Activated naive CD8-positive, alpha-beta T cell treated with anti-CD3 and anti-CD28 coated beads, Interleukin-2, amount 50 U/mL, for 24 hours (primary cell): ENCODE data around the gene SSC5D.

Source experiments
- ATAC-seq: fragments of 150-1000 bp; cut with Tn5 transposase; one replicate; pipeline ENCODE4 v1.10.0; 2021
- DNase-seq: peaks from one replicate; pipeline ENCODE4 v3.0.0; 2021
- H3K27ac Mint-ChIP-seq: one replicate; pipeline ENCODE4 v1.8.0; 2021; ENCODE audit warnings: mild to moderate bottlenecking, mixed read lengths
- H3K27me3 Mint-ChIP-seq: one replicate; pipeline ENCODE4 v1.8.0; 2021; ENCODE audit warnings: mixed read lengths
- H3K36me3 Mint-ChIP-seq: one replicate; pipeline ENCODE4 v1.8.0; 2021; ENCODE audit warnings: low read depth, mixed read lengths
- H3K4me1 Mint-ChIP-seq: one replicate; pipeline ENCODE4 v1.8.0; 2021; ENCODE audit warnings: mixed read lengths
- H3K4me3 Mint-ChIP-seq: one replicate; pipeline ENCODE4 v1.8.0; 2021; ENCODE audit warnings: mild to moderate bottlenecking, moderate library complexity, mixed read lengths
- H3K9me3 Mint-ChIP-seq: one replicate; pipeline ENCODE4 v1.8.0; 2021; ENCODE audit warnings: mixed read lengths

The SSC5D gene

GRCh38 chr19:55538132-55538531 is 49.9 kb downstream of the SSC5D start:
- ATAC-seq, result no peak
- DNase-seq, result no peak
- H3K27me3 Mint-ChIP-seq, result no peaks in the 10 kb centered on the region

GRCh38 chr19:55539090-55539984 is 51.1 kb downstream of the SSC5D start:
- no peaks in the 10 kb centered on the region for H3K36me3 Mint-ChIP-seq
- H3K4me3 Mint-ChIP-seq, result no peak overlapping the region
- no peak overlapping the region for H3K27ac Mint-ChIP-seq
- H3K4me1 Mint-ChIP-seq, result no peaks in the 10 kb centered on the region
- no peaks in the 10 kb centered on the region for H3K9me3 Mint-ChIP-seq
- H3K27me3 Mint-ChIP-seq, result no peaks in the 10 kb centered on the region
- DNase-seq (no peak), ATAC-seq (no peak)

More at GRCh38 chr19:55538132-55538531, 49.9 kb downstream of the SSC5D start:
- H3K36me3 Mint-ChIP-seq, result no peaks in the 10 kb centered on the region
- no peak overlapping the region for H3K4me3 Mint-ChIP-seq
- no peaks in the 10 kb centered on the region for H3K9me3 Mint-ChIP-seq
- H3K27ac Mint-ChIP-seq, result no peak overlapping the region
- no peaks in the 10 kb centered on the region for H3K4me1 Mint-ChIP-seq

- Mint-ChIP-seq H3K36me3 (no peaks in the 10 kb centered on the region), H3K27ac (no peak overlapping the region), H3K27me3 (peaks cover 1% of the 10 kb centered on the region), H3K4me1 (no peaks in the 10 kb centered on the region), H3K4me3 (no peak overlapping the region), H3K9me3 (no peaks in the 10 kb centered on the region)
- no peak for ATAC-seq
- DNase-seq, result no peak
These were observed 52.4 kb downstream of the SSC5D start for GRCh38 chr19:55540619-55541018.

- Mint-ChIP-seq H3K36me3 (no peaks in the 10 kb centered on the region), H3K27me3 (peaks cover 5% of the 10 kb centered on the region), H3K4me3 (no peak overlapping the region), H3K9me3 (no peaks in the 10 kb centered on the region), H3K4me1 (no peaks in the 10 kb centered on the region), H3K27ac (no peak overlapping the region)
- no peak for DNase-seq
- no peak for ATAC-seq
These were observed 52.9 kb downstream of the SSC5D start for GRCh38 chr19:55541091-55541490.

- DNase-seq (no peak), ATAC-seq (no peak)
- Mint-ChIP-seq H3K27ac (no peak overlapping the region), H3K36me3 (no peaks in the 10 kb centered on the region), H3K27me3 (peaks cover 8% of the 10 kb centered on the region), H3K4me3 (no peak overlapping the region), H3K9me3 (no peaks in the 10 kb centered on the region), H3K4me1 (peaks cover 2% of the 10 kb centered on the region)
These were observed 54.1 kb downstream of the SSC5D start for GRCh38 chr19:55542292-55542855.

- ATAC-seq (no peak), DNase-seq (no peak)
- Mint-ChIP-seq H3K4me3 (no peak overlapping the region), H3K27ac (no peak overlapping the region), H3K27me3 (peaks cover 18% of the 10 kb centered on the region), H3K4me1 (peaks cover 3% of the 10 kb centered on the region), H3K9me3 (no peaks in the 10 kb centered on the region), H3K36me3 (no peaks in the 10 kb centered on the region)
These were observed 55.3 kb downstream of the SSC5D start for GRCh38 chr19:55543567-55543966.

GRCh38 chr19:55544014-55544413 is 55.8 kb downstream of the SSC5D start:
- peaks cover 18% of the 10 kb centered on the region for H3K27me3 Mint-ChIP-seq
- H3K9me3 Mint-ChIP-seq, result no peaks in the 10 kb centered on the region
- DNase-seq (no peak), ATAC-seq (no peak)
- H3K4me1 Mint-ChIP-seq, result peaks cover 3% of the 10 kb centered on the region
- H3K27ac Mint-ChIP-seq, result no peak overlapping the region
- no peak overlapping the region for H3K4me3 Mint-ChIP-seq
- H3K36me3 Mint-ChIP-seq, result no peaks in the 10 kb centered on the region

GRCh38 chr19:55544776-55545439 is 56.7 kb downstream of the SSC5D start:
- no peaks in the 10 kb centered on the region for H3K36me3 Mint-ChIP-seq
- peaks cover 3% of the 10 kb centered on the region for H3K4me1 Mint-ChIP-seq
- no peaks in the 10 kb centered on the region for H3K9me3 Mint-ChIP-seq
- H3K4me3 Mint-ChIP-seq, result no peak overlapping the region
- ATAC-seq (no peak), DNase-seq (no peak)
- H3K27me3 Mint-ChIP-seq, result peaks cover 18% of the 10 kb centered on the region
- H3K27ac Mint-ChIP-seq, result no peak overlapping the region

- peaks cover 3% of the 10 kb centered on the region for H3K4me1 Mint-ChIP-seq
- no peaks in the 10 kb centered on the region for H3K36me3 Mint-ChIP-seq
- no peaks in the 10 kb centered on the region for H3K9me3 Mint-ChIP-seq
- ATAC-seq (no peak), DNase-seq (no peak)
- peaks cover 18% of the 10 kb centered on the region for H3K27me3 Mint-ChIP-seq
- no peak within 1 kb of the TSS for H3K27ac Mint-ChIP-seq
- no peak within 1 kb of the TSS for H3K4me3 Mint-ChIP-seq
These were observed 57.2 kb downstream of the SSC5D start, which contains the start of gene SBK3 for GRCh38 chr19:55545443-55545842. TSS of gene SBK3 (minus strand) at chr19:55545543. CDS start at chr19:55545543, 0 bp downstream.

- DNase-seq (no peak), ATAC-seq (no peak)
- H3K27me3 Mint-ChIP-seq, result peaks cover 18% of the 10 kb centered on the region
- no peak overlapping the region for H3K4me3 Mint-ChIP-seq
- no peaks in the 10 kb centered on the region for H3K36me3 Mint-ChIP-seq
- H3K27ac Mint-ChIP-seq, result no peak overlapping the region
- peaks cover 3% of the 10 kb centered on the region for H3K4me1 Mint-ChIP-seq
- H3K9me3 Mint-ChIP-seq, result no peaks in the 10 kb centered on the region
These were observed 57.8 kb downstream of the SSC5D start for GRCh38 chr19:55546011-55546410.

GRCh38 chr19:55546822-55547614 is 58.8 kb downstream of the SSC5D start:
- DNase-seq, result no peak
- Mint-ChIP-seq H3K9me3 (no peaks in the 10 kb centered on the region), H3K36me3 (no peaks in the 10 kb centered on the region), H3K4me1 (peaks cover 3% of the 10 kb centered on the region), H3K4me3 (no peak overlapping the region), H3K27me3 (peaks cover 18% of the 10 kb centered on the region), H3K27ac (no peak overlapping the region)
- ATAC-seq, result no peak

GRCh38 chr19:55549500-55550320 is 61.5 kb downstream of the SSC5D start:
- Mint-ChIP-seq H3K27ac (no peak overlapping the region), H3K4me1 (peaks cover 3% of the 10 kb centered on the region), H3K9me3 (no peaks in the 10 kb centered on the region), H3K27me3 (peaks cover 21% of the 10 kb centered on the region), H3K4me3 (no peak overlapping the region), H3K36me3 (no peaks in the 10 kb centered on the region)
- DNase-seq (no peak), ATAC-seq (no peak)

GRCh38 chr19:55550321-55550650 is 62.0 kb downstream of the SSC5D start:
- Mint-ChIP-seq H3K27ac (no peak overlapping the region), H3K27me3 (peaks cover 21% of the 10 kb centered on the region), H3K4me3 (no peak overlapping the region), H3K4me1 (peaks cover 3% of the 10 kb centered on the region), H3K9me3 (no peaks in the 10 kb centered on the region), H3K36me3 (no peaks in the 10 kb centered on the region)
- DNase-seq (no peak), ATAC-seq (no peak)

- H3K27me3 Mint-ChIP-seq, result peaks cover 15% of the 10 kb centered on the region
- no peaks in the 10 kb centered on the region for H3K9me3 Mint-ChIP-seq
- no peak overlapping the region for H3K27ac Mint-ChIP-seq
- ATAC-seq, result no peak
- H3K36me3 Mint-ChIP-seq, result no peaks in the 10 kb centered on the region
- no peak for DNase-seq
- no peak overlapping the region for H3K4me3 Mint-ChIP-seq
- H3K4me1 Mint-ChIP-seq, result peaks cover 2% of the 10 kb centered on the region
These were observed 64.0 kb downstream of the SSC5D start for GRCh38 chr19:55552206-55552605.
